ENCODE data around the gene COL6A1.

DNA sequence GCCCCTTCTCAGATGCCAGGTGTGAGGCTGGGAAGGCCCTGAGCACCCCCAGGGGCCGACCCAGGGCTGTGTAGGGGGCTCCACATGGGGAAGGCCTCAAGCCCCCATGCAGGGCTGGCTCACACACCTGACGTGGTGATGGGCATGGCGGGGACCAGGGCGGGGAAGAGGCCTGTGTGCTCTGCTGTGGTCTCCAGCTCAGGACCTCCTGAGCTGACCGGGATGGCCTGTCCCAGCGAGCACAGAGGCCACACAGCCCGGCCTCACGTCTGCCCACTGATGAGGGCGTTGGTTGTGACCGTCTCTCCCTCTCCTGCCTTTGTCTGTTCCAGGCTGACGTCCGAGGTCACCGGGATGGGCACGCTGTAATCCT is 40.2 kb upstream of the COL6A1 start:
- TF ChIP-seq POLR2A (IDR thresholded peaks at IDR 0.05) = no peak
- TF ChIP-seq, protein P1, sequence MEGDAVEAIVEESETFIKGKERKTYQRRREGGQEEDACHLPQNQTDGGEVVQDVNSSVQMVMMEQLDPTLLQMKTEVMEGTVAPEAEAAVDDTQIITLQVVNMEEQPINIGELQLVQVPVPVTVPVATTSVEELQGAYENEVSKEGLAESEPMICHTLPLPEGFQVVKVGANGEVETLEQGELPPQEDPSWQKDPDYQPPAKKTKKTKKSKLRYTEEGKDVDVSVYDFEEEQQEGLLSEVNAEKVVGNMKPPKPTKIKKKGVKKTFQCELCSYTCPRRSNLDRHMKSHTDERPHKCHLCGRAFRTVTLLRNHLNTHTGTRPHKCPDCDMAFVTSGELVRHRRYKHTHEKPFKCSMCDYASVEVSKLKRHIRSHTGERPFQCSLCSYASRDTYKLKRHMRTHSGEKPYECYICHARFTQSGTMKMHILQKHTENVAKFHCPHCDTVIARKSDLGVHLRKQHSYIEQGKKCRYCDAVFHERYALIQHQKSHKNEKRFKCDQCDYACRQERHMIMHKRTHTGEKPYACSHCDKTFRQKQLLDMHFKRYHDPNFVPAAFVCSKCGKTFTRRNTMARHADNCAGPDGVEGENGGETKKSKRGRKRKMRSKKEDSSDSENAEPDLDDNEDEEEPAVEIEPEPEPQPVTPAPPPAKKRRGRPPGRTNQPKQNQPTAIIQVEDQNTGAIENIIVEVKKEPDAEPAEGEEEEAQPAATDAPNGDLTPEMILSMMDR (IDR thresholded peaks at IDR 0.05) = no peak
